ENCODE data around the gene OLA1. TPM values are rescaled to one million over a fixed set of nuclear protein-coding genes. Genes with fewer than 3 reads are reported as not detected.
A peak's percentile ranks its signal among the peaks of the same experiment; 100 is the strongest.

The OLA1 gene
- polyA plus RNA-seq, 3 donors: 24.9 to 72.3 (median 71.9) TPM

- Histone ChIP-seq H2AFZ (ENCODE audit: insufficient read depth, low read depth, low read length, poor library complexity, severe bottlenecking) (no peak overlapping the region), H3K4me3 (replicated peaks in 1 of 3; ENCODE audit: low read depth in 2 of 3, low read length in 3 of 3) (no peak overlapping the region), H3K4me1 (ENCODE audit: control insufficient read depth in 1 of 2, insufficient read depth in 2 of 2, low read length in 2 of 2) (peaks cover 0 to 3% of the 10 kb centered on the region in 2 donors), H4K20me1 (ENCODE audit: insufficient read depth, low read length) (no peaks in the 10 kb centered on the region), H3K27ac (ENCODE audit: low read depth in 1 of 2, low read length in 2 of 2) (no peak overlapping the region), H3K36me3 (replicated peaks in 1 of 2; ENCODE audit: control insufficient read depth in 1 of 2, insufficient read depth in 2 of 2, low read length in 2 of 2) (no peaks in the 10 kb centered on the region), H3K4me2 (replicated peaks; ENCODE audit: extremely low read depth, low read length, poor library complexity, severe bottlenecking) (no peak overlapping the region), H3K9me3 (replicated peaks in 1 of 2; ENCODE audit: control insufficient read depth in 1 of 2, insufficient read depth in 1 of 2, low read length in 2 of 2) (no peaks in the 10 kb centered on the region), H3K27me3 (ENCODE audit: control insufficient read depth in 2 of 2, insufficient read depth in 2 of 2, low read length in 2 of 2) (no peaks in the 10 kb centered on the region), H3K9ac (ENCODE audit: insufficient read depth, low read length, poor library complexity, severe bottlenecking) (no peak overlapping the region), H3K79me2 (ENCODE audit: insufficient read depth, low read length) (no peaks in the 10 kb centered on the region)
- Mint-ChIP-seq H3K27ac (no peak overlapping the region), H3K36me3 (peaks cover 12 to 13% of the 10 kb centered on the region in 2 donors), H3K27me3 (ENCODE audit: low read depth in 3 of 3) (no peaks in the 10 kb centered on the region), H3K4me1 (peaks cover 18% of the 10 kb centered on the region), H3K4me3 (no peak overlapping the region), H3K9me3 (no peaks in the 10 kb centered on the region)
- WGBS (ENCODE audit: insufficient coverage): no CpG with 5 or more reads among the region's 2 CpGs
- no peak for TF ChIP-seq CTCF (IDR thresholded peaks at IDR 0.05)
- no peak for DNase-seq
- intact Hi-C loops (cut with micrococcal nuclease): no loop called here
Measured at GRCh38 chr2:174149530-174149929, 98.8 kb downstream of the OLA1 start.

GRCh38 chr2:174148833-174149232, 99.5 kb downstream of the OLA1 start:
- intact Hi-C loops (cut with micrococcal nuclease): no loop called here
- Histone ChIP-seq H2AFZ (ENCODE audit: insufficient read depth, low read depth, low read length, poor library complexity, severe bottlenecking) (no peak overlapping the region), H3K9me3 (replicated peaks in 1 of 2; ENCODE audit: control insufficient read depth in 1 of 2, insufficient read depth in 1 of 2, low read length in 2 of 2) (no peaks in the 10 kb centered on the region), H4K20me1 (ENCODE audit: insufficient read depth, low read length) (no peaks in the 10 kb centered on the region), H3K4me1 (ENCODE audit: control insufficient read depth in 1 of 2, insufficient read depth in 2 of 2, low read length in 2 of 2) (no peaks in the 10 kb centered on the region), H3K4me2 (replicated peaks; ENCODE audit: extremely low read depth, low read length, poor library complexity, severe bottlenecking) (no peak overlapping the region), H3K4me3 (replicated peaks in 1 of 3; ENCODE audit: low read depth in 2 of 3, low read length in 3 of 3) (no peak overlapping the region), H3K9ac (ENCODE audit: insufficient read depth, low read length, poor library complexity, severe bottlenecking) (no peak overlapping the region), H3K27ac (ENCODE audit: low read depth in 1 of 2, low read length in 2 of 2) (no peak overlapping the region), H3K79me2 (ENCODE audit: insufficient read depth, low read length) (no peaks in the 10 kb centered on the region), H3K36me3 (replicated peaks in 1 of 2; ENCODE audit: control insufficient read depth in 1 of 2, insufficient read depth in 2 of 2, low read length in 2 of 2) (no peaks in the 10 kb centered on the region), H3K27me3 (ENCODE audit: control insufficient read depth in 2 of 2, insufficient read depth in 2 of 2, low read length in 2 of 2) (no peaks in the 10 kb centered on the region)
- peaks cover 16% of the 10 kb centered on the region for H3K4me1 Mint-ChIP-seq
- H3K9me3 Mint-ChIP-seq: no peaks in the 10 kb centered on the region
- H3K27ac Mint-ChIP-seq: peak overlapping the region in 2 of 7 donors; percentile 16 to 18
- peaks cover 13 to 16% of the 10 kb centered on the region in 2 donors for H3K36me3 Mint-ChIP-seq
- no peak for DNase-seq
- no peaks in the 10 kb centered on the region for H3K27me3 Mint-ChIP-seq (ENCODE audit: low read depth in 3 of 3)
- no peak overlapping the region for H3K4me3 Mint-ChIP-seq
- WGBS (ENCODE audit: insufficient coverage): 92% methylated on average over 2 of the region's 2 CpGs
- TF ChIP-seq CTCF (IDR thresholded peaks at IDR 0.05): no peak
